K562 (cell line): ENCODE results near the gene LRMDA. TPM values are rescaled to one million over a fixed set of nuclear protein-coding genes. Genes with fewer than 3 reads are reported as not detected.

Source experiments
- ATAC-seq: fragments of 200-7000 bp; cut with Tn5 transposase; 3 replicates; pipeline ENCODE4 v1.9.1; 2020; ENCODE audit warnings: moderate library complexity
- BruUV-seq: library from RNA; stranded (reverse); fragments of 400-500 nt; replicated peaks from 2 replicates; lab custom pipeline; 2021; lab: Mats Ljungman, UMichigan
- CTCF ChIA-PET: fragments of 300-600 bp; formaldehyde crosslinking; extraction: SDS; loops from one replicate; lab custom pipeline; 2021; ENCODE audit warnings: low intra/inter-chr PET ratio; lab: Yijun Ruan, JAX
- POLR2A ChIA-PET: fragments of 300-600, 350-650 bp; sonication (Branson Sonifier 250); formaldehyde crosslinking; extraction: SDS; loops from one replicate; lab custom pipeline; 2021; ENCODE audit warnings: antibody characterized with exemption, inconsistent platforms; lab: Yijun Ruan, JAX
- DNase-seq, 4 experiments: peaks; one replicate each; pipeline versions ENCODE4 v3.0.0 to v3.0.0-alpha.2; 2011 to 2018; ENCODE audit warnings: low spot score in 3 of 4, mixed read lengths in 3 of 4; ENCODE audit errors: extremely low read depth in 1 of 4
- FAIRE-seq: peaks from 2 replicates; lab custom pipeline; 2011; peaks lifted over from hg19 to GRCh38; lab: Jason Lieb, UNC
- H2AFZ ChIP-seq: 2 replicates; pipeline ENCODE4 v1.6.0; 2011; ENCODE audit warnings: low read depth, low read length, control low read depth, inconsistent platforms
- H3K27ac ChIP-seq: fragments of 200-600 bp; 3 replicates; pipeline ENCODE4 v1.8.0; 2011; ENCODE audit warnings: low read depth, mild to moderate bottlenecking, control low read depth, inconsistent platforms, low read length, moderate library complexity, mixed read lengths; ENCODE audit errors: extremely low read depth
- H3K27me3 ChIP-seq, 2 experiments: fragments of 300-600 bp in 1 of 2; 2 replicates in 1 of 2; 3 replicates in 1 of 2; pipeline versions ENCODE4 v1.6.0 to v1.8.0; 2011; ENCODE audit warnings: inconsistent platforms in 2 of 2, low read length in 2 of 2, mild to moderate bottlenecking in 1 of 2, mixed read lengths in 1 of 2, moderate library complexity in 1 of 2; ENCODE audit not compliant: control insufficient read depth in 2 of 2, insufficient read depth in 2 of 2
- H3K36me3 ChIP-seq: fragments of 300-600 bp; 3 replicates; pipeline ENCODE4 v1.8.0; 2011; ENCODE audit warnings: mild to moderate bottlenecking, low read length, inconsistent platforms; ENCODE audit not compliant: control insufficient read depth, insufficient read depth
- H3K4me1 ChIP-seq, 2 experiments: fragments of 200-600 bp in 1 of 2; replicated peaks in 1 of 2; 2 replicates in 1 of 2; 3 replicates in 1 of 2; pipeline versions ENCODE4 v1.5.1 to v1.8.0; 2011; ENCODE audit warnings: inconsistent platforms in 2 of 2, low read length in 2 of 2, mild to moderate bottlenecking in 1 of 2, mixed read lengths in 1 of 2, moderate library complexity in 1 of 2; ENCODE audit not compliant: control insufficient read depth in 2 of 2, insufficient read depth in 2 of 2
- H3K4me2 ChIP-seq: 2 replicates; pipeline ENCODE4 v1.6.1; 2011; ENCODE audit warnings: low read length, control low read depth, inconsistent platforms, mixed read lengths; ENCODE audit not compliant: insufficient read depth
- H3K4me3 ChIP-seq: fragments of 200-600 bp; sonication (generic), shearing (Covaris generic); 2 replicates; pipeline ENCODE4 v1.5.1; 2016; ENCODE audit warnings: control low read depth, inconsistent platforms
- H3K79me2 ChIP-seq: fragments of 200-600 bp; 3 replicates; pipeline ENCODE4 v1.8.0; 2011; ENCODE audit warnings: low read length, inconsistent platforms; ENCODE audit not compliant: control insufficient read depth, insufficient read depth
- H3K9ac ChIP-seq, 2 experiments: 2 replicates each; pipeline versions ENCODE4 v1.6.0 to v1.6.1; 2011; ENCODE audit warnings: low read depth in 2 of 2, low read length in 2 of 2, control low read depth in 1 of 2, inconsistent platforms in 1 of 2, mild to moderate bottlenecking in 1 of 2, mixed read lengths in 1 of 2; ENCODE audit not compliant: insufficient read depth in 1 of 2
- H3K9me1 ChIP-seq: one replicate; pipeline ENCODE4 v1.6.0; 2011; ENCODE audit warnings: inconsistent platforms, mild to moderate bottlenecking, low read length, moderate library complexity; ENCODE audit not compliant: control insufficient read depth, insufficient read depth
- H3K9me3 ChIP-seq: replicated peaks from 2 replicates; pipeline ENCODE4 v1.5.1; 2011; ENCODE audit warnings: low read depth, low read length, inconsistent platforms; ENCODE audit not compliant: control insufficient read depth, insufficient read depth
- H4K20me1 ChIP-seq: replicated peaks from 2 replicates; pipeline ENCODE4 v1.6.1; 2011; ENCODE audit warnings: low read length, inconsistent platforms, mixed read lengths; ENCODE audit not compliant: control insufficient read depth, insufficient read depth
- ELK1 ChIP-seq: sonication (generic); formaldehyde crosslinking; IDR thresholded peaks from 2 replicates; pipeline ENCODE4 v1.8.1; 2022; ENCODE audit warnings: missing genetic modification reagents
- FOXM1 ChIP-seq, 2 experiments: fragments of 450-650 bp in 1 of 2; sonication (generic) in 1 of 2; formaldehyde crosslinking in 1 of 2; IDR thresholded peaks; 2 replicates each; pipeline versions ENCODE4 v1.6.1 to v1.9.0; 2017 to 2022; ENCODE audit warnings: low read depth in 2 of 2, mild to moderate bottlenecking in 2 of 2, missing genetic modification reagents in 1 of 2, moderate library complexity in 1 of 2
- FOXP4 ChIP-seq: sonication (generic); formaldehyde crosslinking; IDR thresholded peaks from 2 replicates; pipeline ENCODE4 v1.8.0; 2022; ENCODE audit warnings: mild to moderate bottlenecking, missing genetic modification reagents, borderline replicate concordance
- GATA2 ChIP-seq: sonication (generic); formaldehyde crosslinking; IDR thresholded peaks from 2 replicates; pipeline ENCODE4 v1.4.0; 2020; ENCODE audit warnings: mild to moderate bottlenecking, missing genetic modification reagents
- HNRNPK ChIP-seq: fragments of 200-400 bp; formaldehyde crosslinking; IDR thresholded peaks from one replicate; pipeline ENCODE4 v1.6.1; 2018; ENCODE audit warnings: mild to moderate bottlenecking, low read depth, low read length; ENCODE audit not compliant: poor library complexity, severe bottlenecking
- ILK ChIP-seq: fragments of 450-650 bp; IDR thresholded peaks from 2 replicates; pipeline ENCODE4 v1.6.1; 2016; ENCODE audit warnings: missing genetic modification characterization, low read depth, mild to moderate bottlenecking, missing compliant biosample characterization, moderate library complexity, borderline replicate concordance
- RBM34 ChIP-seq: fragments of 200-400 bp; formaldehyde crosslinking; IDR thresholded peaks from 2 replicates; pipeline ENCODE4 v1.6.1; 2018; ENCODE audit warnings: low read length, borderline replicate concordance; ENCODE audit not compliant: insufficient read depth
- RERE ChIP-seq: sonication (generic); formaldehyde crosslinking; IDR thresholded peaks from 2 replicates; pipeline ENCODE4 v1.8.0; 2023; ENCODE audit warnings: missing genetic modification reagents, mild to moderate bottlenecking, borderline replicate concordance
- RFX5 ChIP-seq: IDR thresholded peaks from 2 replicates; pipeline ENCODE4 v1.6.1; 2011; ENCODE audit warnings: low read depth, mild to moderate bottlenecking, improper control_type of control experiment, low read length
- TAF7 ChIP-seq: fragments of 450-650 bp; IDR thresholded peaks from 2 replicates; pipeline ENCODE4 v1.6.1; 2016; ENCODE audit warnings: missing genetic modification characterization, missing compliant biosample characterization
- TSC22D4 ChIP-seq: fragments of 450-650 bp; IDR thresholded peaks from 2 replicates; pipeline ENCODE4 v1.6.1; 2016; ENCODE audit warnings: missing genetic modification characterization, missing biosample characterization, control low read depth
- U2AF2 ChIP-seq: fragments of 200-400 bp; formaldehyde crosslinking; optimal IDR thresholded peaks from 2 replicates; pipeline ENCODE3; 2017; ENCODE audit warnings: low read depth, mild to moderate bottlenecking, low read length
- ZNF76 ChIP-seq: fragments of 250-450 bp; sonication (Bioruptor Pico); IDR thresholded peaks from 2 replicates; pipeline ENCODE4 v1.4.0; 2020; ENCODE audit warnings: mild to moderate bottlenecking, moderate library complexity, borderline replicate concordance
- ZZZ3 ChIP-seq: fragments of 450-650 bp; IDR thresholded peaks from 2 replicates; pipeline ENCODE4 v1.6.1; 2016; ENCODE audit warnings: antibody characterized with exemption, mild to moderate bottlenecking, moderate library complexity
- WGBS: fragments of 100-300 bp; shearing (Covaris generic); methylation state at CpG from one replicate; pipeline ENCODE4 v1.1.6; 2016; ENCODE audit warnings: low coverage, mixed read lengths; ENCODE audit not compliant: insufficient coverage; ENCODE audit errors: missing lambda C conversion rate; 5-methylcytosine and 5-hydroxymethylcytosine counted together
- in situ Hi-C: fragments of 300-500 bp; cut with MboI; formaldehyde crosslinking; loops from 4 replicates; pipeline ENCODE4 v1.15.0; 2018; ENCODE audit warnings: inconsistent platforms, mixed read lengths
- intact Hi-C: fragments of 100-400 bp; cut with micrococcal nuclease; formaldehyde crosslinking; loops from 2 replicates; pipeline ENCODE4 v1.14.2; 2022
- polyA plus RNA-seq, 8 experiments: library from polyadenylated mRNA; depleted of rRNA in 4 of 8; stranded (reverse) in 5 of 8; unstranded in 3 of 8; fragments of >200 nt; fragmentation: Nextera tagmentation in 2 of 8; fragmentation: Illumina TruSeq in 1 of 8; extraction: Ambion mirVana in 2 of 8; extraction: Trizol in 1 of 8; gene quantifications; 2 replicates each; pipeline versions ENCODE4 v1.2.1 to v1.2.3, GENCODE V29; 2011 to 2014; ENCODE audit warnings: inconsistent platforms in 1 of 8, missing spikeins in 1 of 8
- total RNA-seq, 7 experiments: library from RNA; depleted of rRNA in 6 of 7; stranded (reverse); fragments of >200 nt in 6 of 7; fragmentation: Illumina TruSeq in 2 of 7; extraction: Trizol in 2 of 7; gene quantifications; 2 replicates each; pipeline versions ENCODE4 v1.2.1 to v1.2.3, GENCODE V29; 2011 to 2021; ENCODE audit warnings: low replicate concordance in 1 of 7

Gene LRMDA
- total and polyA plus RNA-seq, 9 of the 15 experiments (the other 6 are each of a cell fraction or from before 2014, with no cell fraction given), result 0.25 TPM; not detected in 8

- TF ChIP-seq FOXP4 (no peak), ZNF76 (CRISPR knock-in tag) (no peak), ELK1 (CRISPR knock-in tag) (no peak), GATA2 (CRISPR knock-in tag) (no peak), ILK (tag) (no peak), FOXM1 (IDR thresholded peaks at IDR 0.05; ENCODE audit: low read depth) (no peak), FOXM1 (CRISPR knock-in tag; IDR thresholded peaks at IDR 0.05; ENCODE audit: low read depth) (no peak), TSC22D4 (tag) (no peak), RBM34 (no peak), ZZZ3 (no peak), U2AF2 (no peak), HNRNPK (no peak), RFX5 (no peak), TAF7 (no peak), RERE (CRISPR knock-in tag) (no peak)
- TF ChIP-seq, all 486 proteins: peak for 0
- Histone ChIP-seq H3K4me3 (no peak overlapping the region), H3K27ac (no peak overlapping the region), H3K36me3 (no peaks in the 10 kb centered on the region), H2AFZ (no peak overlapping the region), H3K27me3 (no peaks in the 10 kb centered on the region), H3K4me1 (no peaks in the 10 kb centered on the region), H4K20me1 (no peaks in the 10 kb centered on the region), H3K9me1 (no peaks in the 10 kb centered on the region), H3K9ac (no peak overlapping the region), H3K79me2 (no peaks in the 10 kb centered on the region), H3K9me3 (no peaks in the 10 kb centered on the region), H3K4me2 (no peak overlapping the region)
- no TSS peak for BruUV-seq
- intact Hi-C loops, result no loop called here
- CTCF ChIA-PET, result no interaction called here
- WGBS, result 0% methylated on average over 2 of the region's 2 CpGs
- no peak for FAIRE-seq
- ATAC-seq, result no peak
- in situ Hi-C loops, result no loop called here
- POLR2A ChIA-PET, result interaction anchor here (0.6 kb wide), 1 partner anchor 317 kb away, joined by 3 read pairs; no protein-coding TSS in a partner anchor
- DNase-seq, result no peak
These were observed 170.9 kb downstream of the LRMDA start for GRCh38 chr10:75602341-75602740.
